H1 (cell line): Measurements from ENCODE around the gene RPL13A. TPM values are rescaled to one million over a fixed set of nuclear protein-coding genes. Genes with fewer than 3 reads are reported as not detected.

Experiments
- CTCF ChIA-PET: fragments of 300-600 bp; sonication (Branson Sonifier 250); formaldehyde crosslinking; loops from one replicate; lab custom pipeline; 2021; ENCODE audit not compliant: partially characterized antibody; lab: Charles Lee
- POLR2A ChIA-PET: fragments of 300-600 bp; sonication (Branson Sonifier 250); formaldehyde crosslinking; loops from one replicate; lab custom pipeline; 2021; ENCODE audit warnings: inconsistent platforms; ENCODE audit not compliant: partially characterized antibody; lab: Charles Lee
- DNase-seq, 2 experiments: peaks; one replicate each; pipeline versions ENCODE4 v3.0.0 to v3.0.0-alpha.2; 2010 to 2022; ENCODE audit warnings: low spot score in 2 of 2, low read depth in 1 of 2, mixed read lengths in 1 of 2
- FAIRE-seq: peaks from 2 replicates; lab custom pipeline; 2011; peaks lifted over from hg19 to GRCh38; lab: Jason Lieb, UNC
- H2AFZ ChIP-seq: 2 replicates; pipeline ENCODE4 v1.8.1; 2012; ENCODE audit warnings: low read length, inconsistent platforms
- H2AK5ac ChIP-seq: 2 replicates; pipeline ENCODE4 v1.6.1; 2013; ENCODE audit warnings: low read depth, low read length
- H2BK120ac ChIP-seq: replicated peaks from 2 replicates; pipeline ENCODE3; 2013; ENCODE audit warnings: low read depth, low read length, inconsistent platforms
- H2BK12ac ChIP-seq: 2 replicates; pipeline ENCODE4 v1.6.1; 2013; ENCODE audit warnings: low read depth, low read length
- H2BK15ac ChIP-seq: 2 replicates; pipeline ENCODE4 v1.6.1; 2013; ENCODE audit warnings: low read length
- H2BK20ac ChIP-seq: 2 replicates; pipeline ENCODE4 v1.6.1; 2013; ENCODE audit warnings: low read length
- H2BK5ac ChIP-seq: 2 replicates; pipeline ENCODE4 v1.6.1; 2013; ENCODE audit warnings: low read depth, low read length
- H3K14ac ChIP-seq: 2 replicates; pipeline ENCODE4 v1.6.1; 2013; ENCODE audit warnings: inconsistent platforms; ENCODE audit not compliant: insufficient read length
- H3K18ac ChIP-seq: 2 replicates; pipeline ENCODE4 v1.6.1; 2013; ENCODE audit warnings: low read length; ENCODE audit errors: extremely low read depth
- H3K23ac ChIP-seq: 2 replicates; pipeline ENCODE4 v1.6.1; 2013; ENCODE audit warnings: inconsistent platforms; ENCODE audit not compliant: insufficient read length
- H3K23me2 ChIP-seq: 2 replicates; pipeline ENCODE4 v1.6.1; 2013; ENCODE audit warnings: low read depth, low read length
- H3K27ac ChIP-seq: 2 replicates; pipeline ENCODE4 v1.6.1; 2011; ENCODE audit warnings: low read depth, low read length, inconsistent platforms
- H3K27me3 ChIP-seq, 4 experiments: replicated peaks in 1 of 4; 1 replicate in 1 of 4; 2 replicates in 3 of 4; pipeline versions ENCODE4 v1.6.1 to v1.8.1; 2011 to 2013; ENCODE audit warnings: low read length in 3 of 4, mild to moderate bottlenecking in 3 of 4, inconsistent platforms in 2 of 4, mixed read lengths in 2 of 4, moderate library complexity in 1 of 4; ENCODE audit not compliant: control insufficient read depth in 3 of 4, insufficient read depth in 3 of 4; ENCODE audit errors: extremely low read depth in 1 of 4
- H3K36me3 ChIP-seq, 4 experiments: 2 replicates each; pipeline versions ENCODE4 v1.6.1 to v1.8.1; 2011 to 2013; ENCODE audit warnings: mild to moderate bottlenecking in 4 of 4, low read length in 3 of 4, moderate library complexity in 2 of 4, control low read depth in 1 of 4, inconsistent platforms in 1 of 4; ENCODE audit not compliant: insufficient read depth in 4 of 4, control insufficient read depth in 2 of 4
- H3K4ac ChIP-seq: replicated peaks from 2 replicates; pipeline ENCODE3; 2013; ENCODE audit warnings: low read length, low read depth, mixed read lengths, inconsistent platforms; ENCODE audit not compliant: insufficient read length
- H3K4me1 ChIP-seq, 4 experiments: replicated peaks in 1 of 4; 1 replicate in 1 of 4; 2 replicates in 3 of 4; pipeline versions ENCODE4 v1.6.1 to v1.8.1; 2011 to 2013; ENCODE audit warnings: low read length in 3 of 4, inconsistent platforms in 2 of 4, mixed read lengths in 1 of 4; ENCODE audit not compliant: insufficient read depth in 4 of 4, control insufficient read depth in 3 of 4
- H3K4me2 ChIP-seq, 2 experiments: 2 replicates each; pipeline versions ENCODE4 v1.6.1 to v1.8.1; 2011 to 2013; ENCODE audit warnings: low read depth in 2 of 2, low read length in 2 of 2, control low read depth in 1 of 2, inconsistent platforms in 1 of 2, mild to moderate bottlenecking in 1 of 2; ENCODE audit not compliant: insufficient read depth in 1 of 2
- H3K4me3 ChIP-seq, 4 experiments: fragments of 200-600, 300-600 bp in 1 of 4; sonication (generic), shearing (Covaris generic), sonication (Bioruptor Twin) in 1 of 4; 2 replicates each; pipeline versions ENCODE4 v1.5.1 to v1.8.1; 2011 to 2016; ENCODE audit warnings: low read length in 4 of 4, low read depth in 3 of 4, control low read depth in 2 of 4, inconsistent platforms in 2 of 4, mild to moderate bottlenecking in 2 of 4, mixed read lengths in 1 of 4, moderate library complexity in 1 of 4; ENCODE audit not compliant: insufficient read depth in 2 of 4; ENCODE audit errors: extremely low read depth in 1 of 4
- H3K56ac ChIP-seq: replicated peaks from 2 replicates; pipeline ENCODE3; 2013; ENCODE audit warnings: low read depth, mild to moderate bottlenecking, mixed read lengths, low read length, inconsistent platforms; ENCODE audit not compliant: insufficient read length
- H3K79me1 ChIP-seq: 2 replicates; pipeline ENCODE4 v1.6.1; 2013; ENCODE audit warnings: low read depth, low read length, control low read depth
- H3K79me2 ChIP-seq, 2 experiments: 2 replicates each; pipeline versions ENCODE4 v1.6.1 to v1.8.1; 2012 to 2013; ENCODE audit warnings: low read length in 2 of 2, mild to moderate bottlenecking in 2 of 2, inconsistent platforms in 1 of 2; ENCODE audit not compliant: insufficient read depth in 2 of 2, control insufficient read depth in 1 of 2
- H3K9ac ChIP-seq, 4 experiments: replicated peaks in 1 of 4; 1 replicate in 1 of 4; 2 replicates in 3 of 4; pipeline versions ENCODE4 v1.6.1 to v1.8.1; 2011 to 2013; ENCODE audit warnings: low read depth in 3 of 4, low read length in 3 of 4, control low read depth in 2 of 4, mild to moderate bottlenecking in 2 of 4, moderate library complexity in 2 of 4, inconsistent platforms in 1 of 4; ENCODE audit errors: extremely low read depth in 1 of 4
- H3K9me3 ChIP-seq, 2 experiments: 2 replicates each; pipeline versions ENCODE4 v1.6.1 to v1.8.1; 2012 to 2013; ENCODE audit warnings: mild to moderate bottlenecking in 2 of 2, moderate library complexity in 2 of 2, control low read depth in 1 of 2, inconsistent platforms in 1 of 2, low read depth in 1 of 2, low read length in 1 of 2, mixed read lengths in 1 of 2; ENCODE audit not compliant: insufficient read depth in 2 of 2
- H4K20me1 ChIP-seq, 2 experiments: replicated peaks in 1 of 2; 2 replicates each; pipeline versions ENCODE3 to v1.8.1; 2011 to 2013; ENCODE audit warnings: inconsistent platforms in 2 of 2, low read length in 2 of 2, mild to moderate bottlenecking in 1 of 2; ENCODE audit not compliant: insufficient read depth in 2 of 2, control insufficient read depth in 1 of 2
- H4K5ac ChIP-seq: 2 replicates; pipeline ENCODE4 v1.6.1; 2013; ENCODE audit warnings: low read length, low read depth, mixed read lengths, inconsistent platforms; ENCODE audit not compliant: insufficient read length
- H4K8ac ChIP-seq: 2 replicates; pipeline ENCODE4 v1.8.0; 2013; ENCODE audit warnings: mild to moderate bottlenecking, moderate library complexity, low read length, inconsistent platforms; ENCODE audit not compliant: insufficient read depth; ENCODE audit errors: extremely low read depth
- H4K91ac ChIP-seq: replicated peaks from 2 replicates; pipeline ENCODE3; 2013; ENCODE audit warnings: low read length, mixed read lengths, inconsistent platforms; ENCODE audit not compliant: insufficient read length
- ASH2L ChIP-seq: fragments of 200-600, 300-600 bp; sonication (generic); IDR thresholded peaks from one replicate; pipeline ENCODE4 v1.7.1; 2017; ENCODE audit warnings: low read length
- BRCA1 ChIP-seq: IDR thresholded peaks from 2 replicates; pipeline ENCODE4 v1.6.1; 2012; ENCODE audit warnings: low read depth, low read length, improper control_type of control experiment
- CHD2 ChIP-seq: IDR thresholded peaks from 2 replicates; pipeline ENCODE4 v1.6.1; 2012; ENCODE audit warnings: low read length, improper control_type of control experiment
- CREB1 ChIP-seq: IDR thresholded peaks from 2 replicates; pipeline ENCODE4 v1.6.1; 2012; ENCODE audit warnings: inconsistent platforms
- GTF2F1 ChIP-seq: IDR thresholded peaks from 2 replicates; pipeline ENCODE4 v1.6.1; 2012; ENCODE audit warnings: low read depth, low read length, improper control_type of control experiment, borderline replicate concordance
- KDM5A ChIP-seq: fragments of 200-600 bp; IDR thresholded peaks from 2 replicates; pipeline ENCODE4 v1.7.1; 2012; ENCODE audit warnings: mild to moderate bottlenecking, low read length, inconsistent platforms, mixed read lengths
- MAX ChIP-seq: IDR thresholded peaks from 2 replicates; pipeline ENCODE4 v1.6.1; 2012; ENCODE audit warnings: inconsistent platforms
- POLR2A ChIP-seq, 2 experiments: IDR thresholded peaks; 1 replicate in 1 of 2; 2 replicates in 1 of 2; pipeline ENCODE4 v1.6.1; 2011; ENCODE audit warnings: low read depth in 2 of 2, low read length in 2 of 2, mild to moderate bottlenecking in 2 of 2; ENCODE audit errors: control extremely low read depth in 1 of 2
- POU5F1 ChIP-seq: IDR thresholded peaks from 2 replicates; pipeline ENCODE4 v1.6.1; 2011; ENCODE audit warnings: low read depth, mild to moderate bottlenecking, low read length, moderate library complexity
- RAD21 ChIP-seq, 2 experiments: IDR thresholded peaks in 1 of 2; conservative IDR thresholded peaks in 1 of 2; 2 replicates each; pipeline ENCODE4 v1.6.1; 2011; ENCODE audit warnings: low read depth in 2 of 2, low read length in 2 of 2, improper control_type of control experiment in 1 of 2, inconsistent platforms in 1 of 2, mild to moderate bottlenecking in 1 of 2, moderate library complexity in 1 of 2
- RFX5 ChIP-seq: IDR thresholded peaks from 2 replicates; pipeline ENCODE4 v1.6.1; 2011; ENCODE audit warnings: low read depth, low read length, improper control_type of control experiment, borderline replicate concordance
- RXRA ChIP-seq: IDR thresholded peaks from 2 replicates; pipeline ENCODE4 v1.6.1; 2011; ENCODE audit warnings: low read depth, mild to moderate bottlenecking, low read length, moderate library complexity; ENCODE audit not compliant: insufficient read depth
- SIX5 ChIP-seq: IDR thresholded peaks from 2 replicates; pipeline ENCODE4 v1.6.1; 2011; ENCODE audit warnings: mild to moderate bottlenecking, low read depth, low read length
- TAF1 ChIP-seq: IDR thresholded peaks from 2 replicates; pipeline ENCODE4 v1.6.1; 2011; ENCODE audit warnings: mild to moderate bottlenecking, low read depth, low read length
- ZNF274 ChIP-seq: IDR thresholded peaks from 2 replicates; pipeline ENCODE4 v1.7.0; 2012; ENCODE audit warnings: low read length, borderline replicate concordance; ENCODE audit errors: extremely low read depth
- WGBS, 2 experiments: shearing (Covaris generic) in 1 of 2; methylation state at CpG; one replicate each; pipeline versions ENCODE4 v1.1.6 to v1.1.7; 2013 to 2015; ENCODE audit warnings: low lambda C conversion rate in 2 of 2, mixed read lengths in 2 of 2, inconsistent platforms in 1 of 2, low coverage in 1 of 2, missing lambda C conversion rate in 1 of 2; ENCODE audit not compliant: insufficient replicate concordance in 2 of 2, insufficient coverage in 1 of 2, insufficient read length in 1 of 2; ENCODE audit errors: extremely low coverage in 1 of 2, missing lambda C conversion rate in 1 of 2; 5-methylcytosine and 5-hydroxymethylcytosine counted together
- polyA plus RNA-seq, 7 experiments: library from polyadenylated mRNA; depleted of rRNA in 3 of 7; stranded (reverse) in 5 of 7; unstranded in 2 of 7; fragments of >200 nt in 5 of 7; fragments of 200-250 nt in 2 of 7; gene quantifications; 1 replicate in 5 of 7; 2 replicates in 1 of 7; 4 replicates in 1 of 7; pipeline versions ENCODE4 v1.2.1 to v1.2.3, GENCODE V29; 2011 to 2013; ENCODE audit warnings: missing spikeins in 2 of 7, mixed read lengths in 2 of 7
- total RNA-seq: library from RNA; stranded (reverse); fragmentation: NEBNext Ultra II Directional; extraction: Animal tissue kit (Norgen Biotek cat#: 25700); gene quantifications from 2 replicates; pipeline ENCODE4 v1.2.1, GENCODE V29; 2021

The RPL13A gene
- total and polyA plus RNA-seq, 2 of the 8 experiments (the other 6 are each of a cell fraction or from before 2014, with no cell fraction given) = 3,305 to 8,868 TPM

GRCh38 chr19:49536921-49537462 is 49.6 kb downstream of the RPL13A start:
- Histone ChIP-seq H2AK5ac (no peak overlapping the region), H4K5ac (no peak overlapping the region), H3K23ac (no peak overlapping the region), H3K56ac (no peak overlapping the region), H2AFZ (no peak overlapping the region), H4K91ac (no peak overlapping the region), H4K8ac (no peak overlapping the region), H3K18ac (no peak overlapping the region), H3K14ac (no peak overlapping the region), H3K9ac (no peak overlapping the region), H3K36me3 (no peaks in the 10 kb centered on the region; a peak in 1 of 8 replicates), H3K9me3 (no peaks in the 10 kb centered on the region), H2BK12ac (no peak overlapping the region), H3K4me2 (no peak overlapping the region), H3K27me3 (no peaks in the 10 kb centered on the region; a peak in 1 of 7 replicates), H3K23me2 (peaks cover 8% of the 10 kb centered on the region; the same call in 1 of the 2 replicates), H2BK120ac (no peak overlapping the region), H2BK5ac (no peak overlapping the region), H3K4me1 (peaks cover 0 to 9% (median 1%) of the 10 kb centered on the region in 4 experiments; a peak in 5 of 7 replicates), H3K4me3 (no peak overlapping the region), H3K4ac (no peak overlapping the region), H4K20me1 (peaks cover 0 to 9% of the 10 kb centered on the region in 2 experiments), H3K79me2 (no peaks in the 10 kb centered on the region), H3K27ac (no peak overlapping the region), H2BK20ac (no peak overlapping the region), H3K79me1 (no peaks in the 10 kb centered on the region), H2BK15ac (no peak overlapping the region)
- DNase-seq (no peak), FAIRE-seq (no peak)
- ChIA-PET POLR2A (interaction anchor here (0.6 to 1.1 kb wide), 6 partner anchors 23 to 87 kb away, joined by 3 to 4 read pairs (median 3); partner anchors contain the start of genes NOSIP, PRRG2 and RPL13A), CTCF (interaction anchor here (0.8 to 6.6 kb wide), 7 partner anchors 10 to 378 kb away, joined by 3 to 54 read pairs (median 4); partner anchors contain the start of genes NOSIP and PRRG2)
- WGBS, 2 experiments = 89% methylated on average over 22 of the region's 22 CpGs; no CpG with 5 or more reads in 1 of the 2 experiments
- TF ChIP-seq GTF2F1 = no peak
- no peak for TF ChIP-seq RFX5
- TF ChIP-seq SIX5 = no peak
- no peak for TF ChIP-seq KDM5A
- TF ChIP-seq RAD21 (IDR thresholded peaks at IDR 0.05 in 1 of 2, conservative IDR thresholded peaks at IDR 0.05 in 1 of 2; ENCODE audit: low read depth in 2 of 2, low read length in 2 of 2) = no peak
- no peak for TF ChIP-seq ASH2L
- no peak for TF ChIP-seq BRCA1
- TF ChIP-seq POLR2A (IDR thresholded peaks at IDR 0.05; ENCODE audit: control extremely low read depth in 1 of 2, low read depth in 2 of 2, low read length in 2 of 2) = no peak
- no peak for TF ChIP-seq ZNF274
- TF ChIP-seq RXRA = no peak
- TF ChIP-seq POU5F1 = no peak
- no peak for TF ChIP-seq TAF1
- TF ChIP-seq CREB1 = no peak
- TF ChIP-seq CHD2 = no peak
- no peak for TF ChIP-seq MAX
